ENCODE data around the gene KCTD5. TPM values are rescaled to one million over a fixed set of nuclear protein-coding genes. Genes with fewer than 3 reads are reported as not detected.

KCTD5 gene
- total and polyA plus RNA-seq, 2 experiments from 2014 or later: 19.7 to 31.8 TPM

DNA sequence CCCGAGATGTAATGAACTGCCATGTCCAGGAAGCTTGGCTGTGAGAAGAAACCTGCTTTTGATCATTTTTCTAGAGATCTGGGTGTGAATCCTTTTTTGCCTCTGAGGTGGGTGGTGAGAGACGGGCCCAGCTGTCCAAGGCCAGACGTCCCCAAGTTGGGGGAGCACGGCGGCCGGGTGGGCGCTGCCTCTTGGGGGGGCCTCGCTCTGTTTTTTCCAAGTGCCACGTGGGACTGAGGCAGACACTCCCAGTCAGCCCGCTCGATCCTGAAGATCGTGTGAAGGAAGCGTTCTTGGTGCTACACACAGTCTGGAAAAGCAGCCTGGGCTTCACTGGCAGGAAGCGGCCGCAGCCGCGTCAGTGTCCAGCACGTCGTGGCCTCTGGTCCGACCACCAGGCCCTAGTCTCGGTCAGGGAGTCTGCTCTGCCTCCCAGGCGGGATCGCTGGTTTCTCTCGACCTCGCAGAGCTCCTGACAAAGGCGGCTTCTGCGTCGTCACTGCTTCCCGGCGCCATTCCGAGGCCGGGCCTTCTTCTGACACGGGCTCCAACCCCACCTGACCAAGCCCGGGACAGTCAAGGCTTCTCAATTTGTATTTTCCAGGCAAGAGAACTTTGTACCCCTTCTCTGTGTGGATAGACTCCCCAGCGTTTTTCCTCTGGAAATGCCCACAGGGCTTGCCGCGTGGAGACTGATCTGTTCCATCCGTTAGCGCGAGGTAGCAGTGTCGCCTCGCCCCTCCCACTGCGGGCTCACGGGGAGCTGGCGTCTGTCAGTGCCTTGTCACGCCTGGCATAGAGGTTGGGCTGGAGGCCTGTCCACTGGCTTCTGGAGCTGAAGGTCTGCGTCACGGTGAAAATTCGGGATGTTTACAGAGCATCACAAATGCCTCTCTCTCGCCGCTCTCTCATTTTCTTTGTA lies 25.3 kb downstream of the KCTD5 start:
- Mint-ChIP-seq H3K27me3 (ENCODE audit: insufficient read depth, low read depth, poor library complexity) (peaks cover 6% of the 10 kb centered on the region), H3K36me3 (ENCODE audit: low read depth) (peaks cover 12% of the 10 kb centered on the region; the same call in 2 of the 3 replicates), H3K4me3 (no peak overlapping the region), H3K27ac (no peak overlapping the region), H3K4me1 (no peaks in the 10 kb centered on the region), H3K9me3 (no peaks in the 10 kb centered on the region)
- H3K36me3 ChIP-seq (ENCODE audit: insufficient read depth): 0 out of 2 replicates have a peak, but pooled peaks cover 5% of the 10 kb centered on the region
- H3K27me3 ChIP-seq (ENCODE audit: insufficient read depth): no peaks in the 10 kb centered on the region
- H2AFZ ChIP-seq: no peak overlapping the region
- no peak overlapping the region for H3K4me2 ChIP-seq
- H3K9me2 ChIP-seq (ENCODE audit: insufficient read depth): no peaks in the 10 kb centered on the region
- TF ChIP-seq, protein P1, sequence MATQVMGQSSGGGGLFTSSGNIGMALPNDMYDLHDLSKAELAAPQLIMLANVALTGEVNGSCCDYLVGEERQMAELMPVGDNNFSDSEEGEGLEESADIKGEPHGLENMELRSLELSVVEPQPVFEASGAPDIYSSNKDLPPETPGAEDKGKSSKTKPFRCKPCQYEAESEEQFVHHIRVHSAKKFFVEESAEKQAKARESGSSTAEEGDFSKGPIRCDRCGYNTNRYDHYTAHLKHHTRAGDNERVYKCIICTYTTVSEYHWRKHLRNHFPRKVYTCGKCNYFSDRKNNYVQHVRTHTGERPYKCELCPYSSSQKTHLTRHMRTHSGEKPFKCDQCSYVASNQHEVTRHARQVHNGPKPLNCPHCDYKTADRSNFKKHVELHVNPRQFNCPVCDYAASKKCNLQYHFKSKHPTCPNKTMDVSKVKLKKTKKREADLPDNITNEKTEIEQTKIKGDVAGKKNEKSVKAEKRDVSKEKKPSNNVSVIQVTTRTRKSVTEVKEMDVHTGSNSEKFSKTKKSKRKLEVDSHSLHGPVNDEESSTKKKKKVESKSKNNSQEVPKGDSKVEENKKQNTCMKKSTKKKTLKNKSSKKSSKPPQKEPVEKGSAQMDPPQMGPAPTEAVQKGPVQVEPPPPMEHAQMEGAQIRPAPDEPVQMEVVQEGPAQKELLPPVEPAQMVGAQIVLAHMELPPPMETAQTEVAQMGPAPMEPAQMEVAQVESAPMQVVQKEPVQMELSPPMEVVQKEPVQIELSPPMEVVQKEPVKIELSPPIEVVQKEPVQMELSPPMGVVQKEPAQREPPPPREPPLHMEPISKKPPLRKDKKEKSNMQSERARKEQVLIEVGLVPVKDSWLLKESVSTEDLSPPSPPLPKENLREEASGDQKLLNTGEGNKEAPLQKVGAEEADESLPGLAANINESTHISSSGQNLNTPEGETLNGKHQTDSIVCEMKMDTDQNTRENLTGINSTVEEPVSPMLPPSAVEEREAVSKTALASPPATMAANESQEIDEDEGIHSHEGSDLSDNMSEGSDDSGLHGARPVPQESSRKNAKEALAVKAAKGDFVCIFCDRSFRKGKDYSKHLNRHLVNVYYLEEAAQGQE (IDR thresholded peaks at IDR 0.05; ENCODE audit: unreplicated experiment): no peak
- TF ChIP-seq ZNF114 (CRISPR knock-in tag; IDR thresholded peaks at IDR 0.05): no peak
- no peak for TF ChIP-seq NANOG (IDR thresholded peaks at IDR 0.05; ENCODE audit: borderline replicate concordance)
- TF ChIP-seq JUNB (IDR thresholded peaks at IDR 0.05; ENCODE audit: unreplicated experiment): no peak
- TF ChIP-seq STAT1 (IDR thresholded peaks at IDR 0.05; ENCODE audit: unreplicated experiment): no peak
- H4K20me1 ChIP-seq (replicated peaks; ENCODE audit: insufficient read depth): no peaks in the 10 kb centered on the region; the same call in 1 of the 2 replicates
- no peak overlapping the region for H3K4me3 ChIP-seq
- no peak overlapping the region for H3K27ac ChIP-seq (ENCODE audit: low read depth)
- DNase-seq (ENCODE audit: low spot score) (no peak), ATAC-seq (no peak)
- H3F3A ChIP-seq (replicated peaks; ENCODE audit: low read depth): no peaks in the 10 kb centered on the region; the same call in 1 of the 2 replicates
- no peaks in the 10 kb centered on the region for H3K79me2 ChIP-seq (replicated peaks; ENCODE audit: insufficient read depth)
- H3K4me1 ChIP-seq (ENCODE audit: insufficient read depth): no peaks in the 10 kb centered on the region

DNA sequence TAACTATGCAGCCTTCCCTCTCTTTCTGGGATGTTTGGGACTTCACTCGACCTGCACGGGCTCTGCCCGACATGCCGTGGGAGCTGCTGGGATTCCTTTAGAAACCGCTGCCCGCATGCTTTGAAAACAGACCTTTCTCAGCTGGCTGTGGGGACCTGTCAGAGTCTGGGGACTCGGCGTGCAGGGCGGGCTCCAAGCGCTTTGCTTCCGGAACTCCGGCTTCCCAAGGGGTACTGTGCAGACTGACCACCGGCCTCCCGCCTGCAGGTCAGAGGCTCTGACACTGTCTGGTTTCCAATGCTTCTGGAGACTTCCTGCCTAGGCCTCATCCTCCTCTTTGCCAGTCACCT lies 25.9 kb downstream of the KCTD5 start:
- no peaks in the 10 kb centered on the region; the same call in 1 of the 2 replicates for H3F3A ChIP-seq (replicated peaks; ENCODE audit: low read depth)
- H3K4me1 ChIP-seq (ENCODE audit: insufficient read depth): no peaks in the 10 kb centered on the region
- H3K4me2 ChIP-seq: no peak overlapping the region
- H3K4me1 Mint-ChIP-seq: no peaks in the 10 kb centered on the region
- DNase-seq (ENCODE audit: low spot score) (no peak), ATAC-seq (no peak)
- H3K4me3 ChIP-seq: no peak overlapping the region
- 0 out of 2 replicates have a peak, but pooled peaks cover 5% of the 10 kb centered on the region for H3K36me3 ChIP-seq (ENCODE audit: insufficient read depth)
- no peak overlapping the region for H3K4me3 Mint-ChIP-seq
- no peak overlapping the region for H2AFZ ChIP-seq
- no peaks in the 10 kb centered on the region for H3K27me3 ChIP-seq (ENCODE audit: insufficient read depth)
- H3K27ac Mint-ChIP-seq: no peak overlapping the region
- H4K20me1 ChIP-seq (replicated peaks; ENCODE audit: insufficient read depth): no peaks in the 10 kb centered on the region; the same call in 1 of the 2 replicates
- H3K36me3 Mint-ChIP-seq (ENCODE audit: low read depth): peaks cover 12% of the 10 kb centered on the region; the same call in 2 of the 3 replicates
- peaks cover 8% of the 10 kb centered on the region for H3K27me3 Mint-ChIP-seq (ENCODE audit: insufficient read depth, low read depth, poor library complexity)
- no peaks in the 10 kb centered on the region for H3K79me2 ChIP-seq (replicated peaks; ENCODE audit: insufficient read depth)
- H3K9me3 Mint-ChIP-seq: no peaks in the 10 kb centered on the region
- no peaks in the 10 kb centered on the region for H3K9me2 ChIP-seq (ENCODE audit: insufficient read depth)
- no peak overlapping the region for H3K27ac ChIP-seq (ENCODE audit: low read depth)
- TF ChIP-seq, protein P2, sequence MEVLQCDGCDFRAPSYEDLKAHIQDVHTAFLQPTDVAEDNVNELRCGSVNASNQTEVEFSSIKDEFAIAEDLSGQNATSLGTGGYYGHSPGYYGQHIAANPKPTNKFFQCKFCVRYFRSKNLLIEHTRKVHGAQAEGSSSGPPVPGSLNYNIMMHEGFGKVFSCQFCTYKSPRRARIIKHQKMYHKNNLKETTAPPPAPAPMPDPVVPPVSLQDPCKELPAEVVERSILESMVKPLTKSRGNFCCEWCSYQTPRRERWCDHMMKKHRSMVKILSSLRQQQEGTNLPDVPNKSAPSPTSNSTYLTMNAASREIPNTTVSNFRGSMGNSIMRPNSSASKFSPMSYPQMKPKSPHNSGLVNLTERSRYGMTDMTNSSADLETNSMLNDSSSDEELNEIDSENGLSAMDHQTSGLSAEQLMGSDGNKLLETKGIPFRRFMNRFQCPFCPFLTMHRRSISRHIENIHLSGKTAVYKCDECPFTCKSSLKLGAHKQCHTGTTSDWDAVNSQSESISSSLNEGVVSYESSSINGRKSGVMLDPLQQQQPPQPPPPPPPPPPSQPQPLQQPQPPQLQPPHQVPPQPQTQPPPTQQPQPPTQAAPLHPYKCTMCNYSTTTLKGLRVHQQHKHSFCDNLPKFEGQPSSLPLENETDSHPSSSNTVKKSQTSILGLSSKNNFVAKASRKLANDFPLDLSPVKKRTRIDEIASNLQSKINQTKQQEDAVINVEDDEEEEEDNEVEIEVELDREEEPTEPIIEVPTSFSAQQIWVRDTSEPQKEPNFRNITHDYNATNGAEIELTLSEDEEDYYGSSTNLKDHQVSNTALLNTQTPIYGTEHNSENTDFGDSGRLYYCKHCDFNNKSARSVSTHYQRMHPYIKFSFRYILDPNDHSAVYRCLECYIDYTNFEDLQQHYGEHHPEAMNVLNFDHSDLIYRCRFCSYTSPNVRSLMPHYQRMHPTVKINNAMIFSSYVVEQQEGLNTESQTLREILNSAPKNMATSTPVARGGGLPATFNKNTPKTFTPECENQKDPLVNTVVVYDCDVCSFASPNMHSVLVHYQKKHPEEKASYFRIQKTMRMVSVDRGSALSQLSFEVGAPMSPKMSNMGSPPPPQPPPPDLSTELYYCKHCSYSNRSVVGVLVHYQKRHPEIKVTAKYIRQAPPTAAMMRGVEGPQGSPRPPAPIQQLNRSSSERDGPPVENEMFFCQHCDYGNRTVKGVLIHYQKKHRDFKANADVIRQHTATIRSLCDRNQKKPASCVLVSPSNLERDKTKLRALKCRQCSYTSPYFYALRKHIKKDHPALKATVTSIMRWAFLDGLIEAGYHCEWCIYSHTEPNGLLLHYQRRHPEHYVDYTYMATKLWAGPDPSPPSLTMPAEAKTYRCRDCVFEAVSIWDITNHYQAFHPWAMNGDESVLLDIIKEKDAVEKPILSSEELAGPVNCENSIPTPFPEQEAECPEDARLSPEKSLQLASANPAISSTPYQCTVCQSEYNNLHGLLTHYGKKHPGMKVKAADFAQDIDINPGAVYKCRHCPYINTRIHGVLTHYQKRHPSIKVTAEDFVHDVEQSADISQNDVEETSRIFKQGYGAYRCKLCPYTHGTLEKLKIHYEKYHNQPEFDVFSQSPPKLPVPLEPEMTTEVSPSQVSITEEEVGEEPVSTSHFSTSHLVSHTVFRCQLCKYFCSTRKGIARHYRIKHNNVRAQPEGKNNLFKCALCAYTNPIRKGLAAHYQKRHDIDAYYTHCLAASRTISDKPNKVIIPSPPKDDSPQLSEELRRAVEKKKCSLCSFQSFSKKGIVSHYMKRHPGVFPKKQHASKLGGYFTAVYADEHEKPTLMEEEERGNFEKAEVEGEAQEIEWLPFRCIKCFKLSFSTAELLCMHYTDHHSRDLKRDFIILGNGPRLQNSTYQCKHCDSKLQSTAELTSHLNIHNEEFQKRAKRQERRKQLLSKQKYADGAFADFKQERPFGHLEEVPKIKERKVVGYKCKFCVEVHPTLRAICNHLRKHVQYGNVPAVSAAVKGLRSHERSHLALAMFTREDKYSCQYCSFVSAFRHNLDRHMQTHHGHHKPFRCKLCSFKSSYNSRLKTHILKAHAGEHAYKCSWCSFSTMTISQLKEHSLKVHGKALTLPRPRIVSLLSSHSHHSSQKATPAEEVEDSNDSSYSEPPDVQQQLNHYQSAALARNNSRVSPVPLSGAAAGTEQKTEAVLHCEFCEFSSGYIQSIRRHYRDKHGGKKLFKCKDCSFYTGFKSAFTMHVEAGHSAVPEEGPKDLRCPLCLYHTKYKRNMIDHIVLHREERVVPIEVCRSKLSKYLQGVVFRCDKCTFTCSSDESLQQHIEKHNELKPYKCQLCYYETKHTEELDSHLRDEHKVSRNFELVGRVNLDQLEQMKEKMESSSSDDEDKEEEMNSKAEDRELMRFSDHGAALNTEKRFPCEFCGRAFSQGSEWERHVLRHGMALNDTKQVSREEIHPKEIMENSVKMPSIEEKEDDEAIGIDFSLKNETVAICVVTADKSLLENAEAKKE (CRISPR knock-in tag; IDR thresholded peaks at IDR 0.05): no peak
- TF ChIP-seq STAT1 (IDR thresholded peaks at IDR 0.05; ENCODE audit: unreplicated experiment) (no peak), ZNF114 (CRISPR knock-in tag; IDR thresholded peaks at IDR 0.05) (no peak)

All from GM23338 (cell line).